Karpas-422 (cell line): ENCODE data around the gene ZPR1. TPM values are rescaled to one million over a fixed set of nuclear protein-coding genes. Genes with fewer than 3 reads are reported as not detected.

ENCODE experiments used
- DNase-seq: peaks from one replicate; pipeline ENCODE4 v3.0.0-alpha.2; 2015
- H2AFZ ChIP-seq: fragments of 200-600 bp; sonication (generic); 2 replicates; pipeline ENCODE4 v1.6.1; 2014; ENCODE audit warnings: antibody characterized with exemption, low read length, mixed read lengths
- H3K27ac ChIP-seq: fragments of 200-600 bp; sonication (generic); 2 replicates; pipeline ENCODE4 v1.5.1; 2014; ENCODE audit warnings: mild to moderate bottlenecking, low read length, moderate library complexity
- H3K27me3 ChIP-seq: fragments of 200-600 bp; sonication (generic); 2 replicates; pipeline ENCODE4 v1.6.1; 2014; ENCODE audit warnings: low read length, mixed read lengths
- H3K36me3 ChIP-seq: fragments of 200-600 bp; sonication (generic); 2 replicates; pipeline ENCODE4 v1.6.1; 2014; ENCODE audit warnings: low read length, mixed read lengths; ENCODE audit not compliant: insufficient read depth
- H3K4me1 ChIP-seq: fragments of 200-600 bp; sonication (generic); 2 replicates; pipeline ENCODE4 v1.6.1; 2014; ENCODE audit warnings: mild to moderate bottlenecking, low read length, mixed read lengths
- H3K4me2 ChIP-seq: fragments of 200-600 bp; sonication (generic); 2 replicates; pipeline ENCODE4 v1.6.1; 2014; ENCODE audit warnings: low read length, low read depth, mild to moderate bottlenecking; ENCODE audit not compliant: poor library complexity, severe bottlenecking
- H3K4me3 ChIP-seq: fragments of 200-600 bp; sonication (generic); 2 replicates; pipeline ENCODE4 v1.5.1; 2014; ENCODE audit warnings: mild to moderate bottlenecking, antibody characterized with exemption, low read length, mixed read lengths
- H3K79me2 ChIP-seq: fragments of 200-600 bp; sonication (generic); 2 replicates; pipeline ENCODE4 v1.6.1; 2014; ENCODE audit warnings: mild to moderate bottlenecking, low read length, mixed read lengths
- H3K9ac ChIP-seq: fragments of 200-600 bp; sonication (generic); 2 replicates; pipeline ENCODE4 v1.6.0; 2014; ENCODE audit warnings: low read length
- H3K9me2 ChIP-seq: fragments of 200-600 bp; sonication (generic), shearing (Covaris generic); replicated peaks from 2 replicates; pipeline ENCODE4 v1.6.0; 2014; ENCODE audit warnings: mild to moderate bottlenecking, low read length, moderate library complexity; ENCODE audit not compliant: insufficient read depth
- H3K9me3 ChIP-seq: fragments of 300-700, 200-600 bp; sonication (generic); 2 replicates; pipeline ENCODE4 v1.6.1; 2014; ENCODE audit warnings: low read length, mixed read lengths
- H4K20me1 ChIP-seq: fragments of 200-600 bp; sonication (generic); 2 replicates; pipeline ENCODE4 v1.6.1; 2014; ENCODE audit warnings: mild to moderate bottlenecking, antibody characterized with exemption, low read length, low read depth; ENCODE audit not compliant: insufficient read depth
- total RNA-seq: library from RNA; depleted of rRNA; stranded (reverse); fragments of >200 nt; shearing (Covaris generic); gene quantifications from 2 replicates; pipeline ENCODE4 v1.2.3, GENCODE V29; 2014; ENCODE audit warnings: low replicate concordance

The ZPR1 gene
- total RNA-seq, 1 experiment from 2014 or later: 29.8 TPM

DNA sequence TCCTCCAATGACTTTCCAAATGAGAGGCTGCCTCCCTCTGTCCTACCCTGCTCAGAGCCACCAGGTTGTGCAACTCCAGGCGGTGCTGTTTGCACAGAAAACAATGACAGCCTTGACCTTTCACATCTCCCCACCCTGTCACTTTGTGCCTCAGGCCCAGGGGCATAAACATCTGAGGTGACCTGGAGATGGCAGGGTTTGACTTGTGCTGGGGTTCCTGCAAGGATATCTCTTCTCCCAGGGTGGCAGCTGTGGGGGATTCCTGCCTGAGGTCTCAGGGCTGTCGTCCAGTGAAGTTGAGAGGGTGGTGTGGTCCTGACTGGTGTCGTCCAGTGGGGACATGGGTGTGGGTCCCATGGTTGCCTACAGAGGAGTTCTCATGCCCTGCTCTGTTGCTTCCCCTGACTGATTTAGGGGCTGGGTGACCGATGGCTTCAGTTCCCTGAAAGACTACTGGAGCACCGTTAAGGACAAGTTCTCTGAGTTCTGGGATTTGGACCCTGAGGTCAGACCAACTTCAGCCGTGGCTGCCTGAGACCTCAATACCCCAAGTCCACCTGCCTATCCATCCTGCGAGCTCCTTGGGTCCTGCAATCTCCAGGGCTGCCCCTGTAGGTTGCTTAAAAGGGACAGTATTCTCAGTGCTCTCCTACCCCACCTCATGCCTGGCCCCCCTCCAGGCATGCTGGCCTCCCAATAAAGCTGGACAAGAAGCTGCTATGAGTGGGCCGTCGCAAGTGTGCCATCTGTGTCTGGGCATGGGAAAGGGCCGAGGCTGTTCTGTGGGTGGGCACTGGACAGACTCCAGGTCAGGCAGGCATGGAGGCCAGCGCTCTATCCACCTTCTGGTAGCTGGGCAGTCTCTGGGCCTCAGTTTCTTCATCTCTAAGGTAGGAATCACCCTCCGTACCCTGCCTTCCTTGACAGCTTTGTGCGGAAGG lies 44.8 kb upstream of the ZPR1 start:
- no peak overlapping the region for H3K4me2 ChIP-seq
- no peak for DNase-seq

GRCh38 chr11:116831790-116832349 lies 44.0 kb upstream of the ZPR1 start:
- H3K27me3 ChIP-seq: no peaks in the 10 kb centered on the region
- no peaks in the 10 kb centered on the region for H3K79me2 ChIP-seq
- H3K9me2 ChIP-seq: no peaks in the 10 kb centered on the region
- peaks cover 7% of the 10 kb centered on the region for H3K4me1 ChIP-seq
- no peak overlapping the region for H2AFZ ChIP-seq
- no peak overlapping the region for H3K4me3 ChIP-seq
- no peaks in the 10 kb centered on the region for H3K36me3 ChIP-seq
- no peak overlapping the region for H3K4me2 ChIP-seq
- H4K20me1 ChIP-seq: no peaks in the 10 kb centered on the region
- H3K9me3 ChIP-seq: no peaks in the 10 kb centered on the region
- H3K9ac ChIP-seq: no peak overlapping the region
- DNase-seq: no peak
- H3K27ac ChIP-seq: no peak overlapping the region

More for the DNA sequence above, 44.8 kb upstream of the ZPR1 start:
- H3K9ac ChIP-seq: no peak overlapping the region
- no peak overlapping the region for H2AFZ ChIP-seq
- H3K9me2 ChIP-seq: no peaks in the 10 kb centered on the region
- no peaks in the 10 kb centered on the region for H3K9me3 ChIP-seq
- no peaks in the 10 kb centered on the region for H3K79me2 ChIP-seq
- no peaks in the 10 kb centered on the region for H3K36me3 ChIP-seq
- H3K4me1 ChIP-seq: peaks cover 7% of the 10 kb centered on the region
- no peaks in the 10 kb centered on the region for H3K27me3 ChIP-seq
- no peaks in the 10 kb centered on the region for H4K20me1 ChIP-seq
- no peak overlapping the region for H3K27ac ChIP-seq
- no peak overlapping the region for H3K4me3 ChIP-seq

DNA sequence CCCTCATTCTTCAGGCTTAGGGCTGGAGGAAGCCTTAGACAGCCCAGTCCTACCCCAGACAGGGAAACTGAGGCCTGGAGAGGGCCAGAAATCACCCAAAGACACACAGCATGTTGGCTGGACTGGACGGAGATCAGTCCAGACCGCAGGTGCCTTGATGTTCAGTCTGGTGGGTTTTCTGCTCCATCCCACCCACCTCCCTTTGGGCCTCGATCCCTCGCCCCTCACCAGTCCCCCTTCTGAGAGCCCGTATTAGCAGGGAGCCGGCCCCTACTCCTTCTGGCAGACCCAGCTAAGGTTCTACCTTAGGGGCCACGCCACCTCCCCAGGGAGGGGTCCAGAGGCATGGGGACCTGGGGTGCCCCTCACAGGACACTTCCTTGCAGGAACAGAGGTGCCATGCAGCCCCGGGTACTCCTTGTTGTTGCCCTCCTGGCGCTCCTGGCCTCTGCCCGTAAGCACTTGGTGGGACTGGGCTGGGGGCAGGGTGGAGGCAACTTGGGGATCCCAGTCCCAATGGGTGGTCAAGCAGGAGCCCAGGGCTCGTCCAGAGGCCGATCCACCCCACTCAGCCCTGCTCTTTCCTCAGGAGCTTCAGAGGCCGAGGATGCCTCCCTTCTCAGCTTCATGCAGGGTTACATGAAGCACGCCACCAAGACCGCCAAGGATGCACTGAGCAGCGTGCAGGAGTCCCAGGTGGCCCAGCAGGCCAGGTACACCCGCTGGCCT lies 42.5 kb upstream of the ZPR1 start:
- Histone ChIP-seq H3K36me3 (no peaks in the 10 kb centered on the region), H2AFZ (no peak overlapping the region), H3K4me1 (peaks cover 2% of the 10 kb centered on the region), H4K20me1 (no peaks in the 10 kb centered on the region), H3K9me2 (no peaks in the 10 kb centered on the region), H3K27me3 (no peaks in the 10 kb centered on the region), H3K9ac (no peak overlapping the region), H3K79me2 (no peaks in the 10 kb centered on the region), H3K4me2 (no peak overlapping the region), H3K9me3 (no peaks in the 10 kb centered on the region), H3K4me3 (no peak overlapping the region), H3K27ac (no peak overlapping the region)
- no peak for DNase-seq

DNA sequence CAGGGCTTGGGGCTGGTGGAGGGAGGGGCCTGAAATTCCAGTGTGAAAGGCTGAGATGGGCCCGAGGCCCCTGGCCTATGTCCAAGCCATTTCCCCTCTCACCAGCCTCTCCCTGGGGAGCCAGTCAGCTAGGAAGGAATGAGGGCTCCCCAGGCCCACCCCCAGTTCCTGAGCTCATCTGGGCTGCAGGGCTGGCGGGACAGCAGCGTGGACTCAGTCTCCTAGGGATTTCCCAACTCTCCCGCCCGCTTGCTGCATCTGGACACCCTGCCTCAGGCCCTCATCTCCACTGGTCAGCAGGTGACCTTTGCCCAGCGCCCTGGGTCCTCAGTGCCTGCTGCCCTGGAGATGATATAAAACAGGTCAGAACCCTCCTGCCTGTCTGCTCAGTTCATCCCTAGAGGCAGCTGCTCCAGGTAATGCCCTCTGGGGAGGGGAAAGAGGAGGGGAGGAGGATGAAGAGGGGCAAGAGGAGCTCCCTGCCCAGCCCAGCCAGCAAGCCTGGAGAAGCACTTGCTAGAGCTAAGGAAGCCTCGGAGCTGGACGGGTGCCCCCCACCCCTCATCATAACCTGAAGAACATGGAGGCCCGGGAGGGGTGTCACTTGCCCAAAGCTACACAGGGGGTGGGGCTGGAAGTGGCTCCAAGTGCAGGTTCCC lies 41.8 kb upstream of the ZPR1 start, which contains the start of gene APOC3:
TSS of gene APOC3 (plus strand) at position 383 of the 659 bp plus-strand sequence. CDS start 676 bp downstream, outside the sequence.
- no peak within 1 kb of the TSS for H3K27ac ChIP-seq
- no peak within 1 kb of the TSS for H3K9ac ChIP-seq
- H3K9me2 ChIP-seq: no peaks in the 10 kb centered on the region
- H3K79me2 ChIP-seq: no peaks in the 10 kb centered on the region
- H3K4me1 ChIP-seq: no peaks in the 10 kb centered on the region
- no peak within 1 kb of the TSS for H2AFZ ChIP-seq
- H3K9me3 ChIP-seq: no peaks in the 10 kb centered on the region
- H4K20me1 ChIP-seq: no peaks in the 10 kb centered on the region
- no peaks in the 10 kb centered on the region for H3K27me3 ChIP-seq
- no peaks in the 10 kb centered on the region for H3K36me3 ChIP-seq
- no peak for DNase-seq
- H3K4me2 ChIP-seq: no peak within 1 kb of the TSS
- no peak within 1 kb of the TSS for H3K4me3 ChIP-seq

GRCh38 chr11:116828632-116829524 lies 41.1 kb upstream of the ZPR1 start:
- Histone ChIP-seq H3K9me2 (no peaks in the 10 kb centered on the region), H2AFZ (no peak overlapping the region), H3K4me2 (no peak overlapping the region), H3K36me3 (no peaks in the 10 kb centered on the region), H3K27ac (no peak overlapping the region), H3K4me3 (no peak overlapping the region), H3K9me3 (no peaks in the 10 kb centered on the region), H3K9ac (no peak overlapping the region), H3K4me1 (no peaks in the 10 kb centered on the region), H3K79me2 (no peaks in the 10 kb centered on the region), H4K20me1 (no peaks in the 10 kb centered on the region), H3K27me3 (no peaks in the 10 kb centered on the region)
- no peak for DNase-seq

DNA sequence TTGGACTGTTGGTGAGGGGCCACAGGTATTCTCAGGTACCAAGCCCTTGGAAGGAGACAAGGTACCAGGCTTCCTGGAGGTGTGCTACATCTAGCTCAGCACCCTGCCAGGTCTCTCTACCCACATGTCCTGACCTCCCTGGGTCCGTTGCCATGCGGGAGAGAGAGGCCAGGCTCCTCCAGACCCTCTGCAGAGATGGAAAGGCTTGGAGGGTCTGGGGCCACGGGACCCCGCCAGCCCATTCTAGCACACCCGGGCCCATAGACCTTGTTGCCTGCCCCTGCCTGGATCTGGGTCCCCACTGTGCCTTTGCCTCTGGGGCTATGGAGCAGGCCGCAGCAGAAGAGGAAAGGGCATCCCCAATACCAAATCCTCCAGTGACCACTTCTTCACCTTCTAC lies 39.6 kb upstream of the ZPR1 start:
- Histone ChIP-seq H2AFZ (no peak overlapping the region), H3K9me2 (no peaks in the 10 kb centered on the region), H3K79me2 (no peaks in the 10 kb centered on the region), H3K4me2 (no peak overlapping the region), H4K20me1 (no peaks in the 10 kb centered on the region), H3K4me3 (no peak overlapping the region), H3K9ac (no peak overlapping the region), H3K4me1 (no peaks in the 10 kb centered on the region), H3K36me3 (no peaks in the 10 kb centered on the region), H3K27me3 (no peaks in the 10 kb centered on the region), H3K9me3 (no peaks in the 10 kb centered on the region), H3K27ac (no peak overlapping the region)
- DNase-seq: no peak

- Histone ChIP-seq H3K79me2 (no peaks in the 10 kb centered on the region), H2AFZ (no peak overlapping the region), H3K27ac (no peak overlapping the region), H3K9me3 (no peaks in the 10 kb centered on the region), H3K4me2 (no peak overlapping the region), H3K9ac (no peak overlapping the region), H3K36me3 (no peaks in the 10 kb centered on the region), H4K20me1 (no peaks in the 10 kb centered on the region), H3K9me2 (no peaks in the 10 kb centered on the region), H3K27me3 (no peaks in the 10 kb centered on the region), H3K4me3 (no peak overlapping the region), H3K4me1 (no peaks in the 10 kb centered on the region)
- DNase-seq: no peak
These were observed 39.1 kb upstream of the ZPR1 start for GRCh38 chr11:116826751-116827431.
